GM23338 (cell line): Measurements from ENCODE around the gene VPS13A.

Experiments
- CREB1 ChIP-seq: fragments of 250-450 bp; sonication (Bioruptor Pico); IDR thresholded peaks from 2 replicates; pipeline ENCODE4 v1.5.0; 2020; ENCODE audit warnings: low read depth, mild to moderate bottlenecking, moderate library complexity
- EZH2phosphoT487 ChIP-seq: fragments of 200-600 bp; sonication (generic); IDR thresholded peaks from one replicate; pipeline ENCODE4 v1.8.1; 2018; ENCODE audit warnings: antibody characterized with exemption; ENCODE audit not compliant: unreplicated experiment
- POLR2AphosphoS5 ChIP-seq: IDR thresholded peaks from 2 replicates; pipeline ENCODE4 v1.6.1; 2016; ENCODE audit warnings: antibody characterized with exemption, low read depth
- TF ChIP-seq, protein P1 (sequence below): IDR thresholded peaks from one replicate; pipeline ENCODE4 v1.6.1; 2018; ENCODE audit warnings: antibody characterized with exemption; ENCODE audit not compliant: unreplicated experiment
- TF ChIP-seq, protein P2 (sequence below), 2 experiments: fragments of 200-600 bp in 1 of 2; sonication (generic) in 1 of 2; conservative IDR thresholded peaks; 2 replicates each; pipeline versions ENCODE4 v1.5.1 to v1.6.1; 2016 to 2017; ENCODE audit warnings: antibody characterized with exemption in 2 of 2, low read depth in 2 of 2, mild to moderate bottlenecking in 2 of 2, moderate library complexity in 1 of 2
- TF ChIP-seq, protein P3 (sequence below): IDR thresholded peaks from 2 replicates; pipeline ENCODE4 v1.6.1; 2016; ENCODE audit warnings: antibody characterized with exemption
- TF ChIP-seq, protein P4 (sequence below): fragments of 250-450 bp; sonication (Bioruptor Pico); IDR thresholded peaks from 2 replicates; pipeline ENCODE4 v1.5.0; 2020; ENCODE audit warnings: mild to moderate bottlenecking, moderate library complexity

DNA sequence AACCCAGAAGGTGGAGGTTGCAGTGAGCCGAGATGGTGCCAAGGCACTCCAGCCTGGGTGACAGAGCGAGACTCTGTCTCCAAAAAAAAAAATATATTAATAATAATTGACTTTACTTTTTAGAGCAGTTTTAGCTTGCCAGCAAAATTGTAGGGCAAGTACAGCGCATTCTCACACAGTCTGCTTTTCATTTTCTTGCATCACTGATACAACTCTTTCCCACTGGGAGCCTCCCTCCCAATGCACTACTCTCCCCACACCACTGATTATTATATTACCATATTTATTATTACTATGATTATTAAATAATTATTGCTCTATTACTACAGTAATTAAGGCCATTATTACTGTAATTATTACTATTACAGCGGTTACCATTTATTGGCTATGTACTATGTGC is 257.9 kb downstream of the VPS13A start:
- TF ChIP-seq CREB1 (no peak), POLR2AphosphoS5 (no peak), EZH2phosphoT487 (no peak)
- TF ChIP-seq, protein P1, sequence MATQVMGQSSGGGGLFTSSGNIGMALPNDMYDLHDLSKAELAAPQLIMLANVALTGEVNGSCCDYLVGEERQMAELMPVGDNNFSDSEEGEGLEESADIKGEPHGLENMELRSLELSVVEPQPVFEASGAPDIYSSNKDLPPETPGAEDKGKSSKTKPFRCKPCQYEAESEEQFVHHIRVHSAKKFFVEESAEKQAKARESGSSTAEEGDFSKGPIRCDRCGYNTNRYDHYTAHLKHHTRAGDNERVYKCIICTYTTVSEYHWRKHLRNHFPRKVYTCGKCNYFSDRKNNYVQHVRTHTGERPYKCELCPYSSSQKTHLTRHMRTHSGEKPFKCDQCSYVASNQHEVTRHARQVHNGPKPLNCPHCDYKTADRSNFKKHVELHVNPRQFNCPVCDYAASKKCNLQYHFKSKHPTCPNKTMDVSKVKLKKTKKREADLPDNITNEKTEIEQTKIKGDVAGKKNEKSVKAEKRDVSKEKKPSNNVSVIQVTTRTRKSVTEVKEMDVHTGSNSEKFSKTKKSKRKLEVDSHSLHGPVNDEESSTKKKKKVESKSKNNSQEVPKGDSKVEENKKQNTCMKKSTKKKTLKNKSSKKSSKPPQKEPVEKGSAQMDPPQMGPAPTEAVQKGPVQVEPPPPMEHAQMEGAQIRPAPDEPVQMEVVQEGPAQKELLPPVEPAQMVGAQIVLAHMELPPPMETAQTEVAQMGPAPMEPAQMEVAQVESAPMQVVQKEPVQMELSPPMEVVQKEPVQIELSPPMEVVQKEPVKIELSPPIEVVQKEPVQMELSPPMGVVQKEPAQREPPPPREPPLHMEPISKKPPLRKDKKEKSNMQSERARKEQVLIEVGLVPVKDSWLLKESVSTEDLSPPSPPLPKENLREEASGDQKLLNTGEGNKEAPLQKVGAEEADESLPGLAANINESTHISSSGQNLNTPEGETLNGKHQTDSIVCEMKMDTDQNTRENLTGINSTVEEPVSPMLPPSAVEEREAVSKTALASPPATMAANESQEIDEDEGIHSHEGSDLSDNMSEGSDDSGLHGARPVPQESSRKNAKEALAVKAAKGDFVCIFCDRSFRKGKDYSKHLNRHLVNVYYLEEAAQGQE: no peak
- TF ChIP-seq, protein P2, sequence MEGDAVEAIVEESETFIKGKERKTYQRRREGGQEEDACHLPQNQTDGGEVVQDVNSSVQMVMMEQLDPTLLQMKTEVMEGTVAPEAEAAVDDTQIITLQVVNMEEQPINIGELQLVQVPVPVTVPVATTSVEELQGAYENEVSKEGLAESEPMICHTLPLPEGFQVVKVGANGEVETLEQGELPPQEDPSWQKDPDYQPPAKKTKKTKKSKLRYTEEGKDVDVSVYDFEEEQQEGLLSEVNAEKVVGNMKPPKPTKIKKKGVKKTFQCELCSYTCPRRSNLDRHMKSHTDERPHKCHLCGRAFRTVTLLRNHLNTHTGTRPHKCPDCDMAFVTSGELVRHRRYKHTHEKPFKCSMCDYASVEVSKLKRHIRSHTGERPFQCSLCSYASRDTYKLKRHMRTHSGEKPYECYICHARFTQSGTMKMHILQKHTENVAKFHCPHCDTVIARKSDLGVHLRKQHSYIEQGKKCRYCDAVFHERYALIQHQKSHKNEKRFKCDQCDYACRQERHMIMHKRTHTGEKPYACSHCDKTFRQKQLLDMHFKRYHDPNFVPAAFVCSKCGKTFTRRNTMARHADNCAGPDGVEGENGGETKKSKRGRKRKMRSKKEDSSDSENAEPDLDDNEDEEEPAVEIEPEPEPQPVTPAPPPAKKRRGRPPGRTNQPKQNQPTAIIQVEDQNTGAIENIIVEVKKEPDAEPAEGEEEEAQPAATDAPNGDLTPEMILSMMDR (conservative IDR thresholded peaks at IDR 0.05; ENCODE audit: low read depth in 2 of 2): no peak
- TF ChIP-seq, protein P3, sequence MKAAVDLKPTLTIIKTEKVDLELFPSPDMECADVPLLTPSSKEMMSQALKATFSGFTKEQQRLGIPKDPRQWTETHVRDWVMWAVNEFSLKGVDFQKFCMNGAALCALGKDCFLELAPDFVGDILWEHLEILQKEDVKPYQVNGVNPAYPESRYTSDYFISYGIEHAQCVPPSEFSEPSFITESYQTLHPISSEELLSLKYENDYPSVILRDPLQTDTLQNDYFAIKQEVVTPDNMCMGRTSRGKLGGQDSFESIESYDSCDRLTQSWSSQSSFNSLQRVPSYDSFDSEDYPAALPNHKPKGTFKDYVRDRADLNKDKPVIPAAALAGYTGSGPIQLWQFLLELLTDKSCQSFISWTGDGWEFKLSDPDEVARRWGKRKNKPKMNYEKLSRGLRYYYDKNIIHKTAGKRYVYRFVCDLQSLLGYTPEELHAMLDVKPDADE: no peak
- TF ChIP-seq, protein P4, sequence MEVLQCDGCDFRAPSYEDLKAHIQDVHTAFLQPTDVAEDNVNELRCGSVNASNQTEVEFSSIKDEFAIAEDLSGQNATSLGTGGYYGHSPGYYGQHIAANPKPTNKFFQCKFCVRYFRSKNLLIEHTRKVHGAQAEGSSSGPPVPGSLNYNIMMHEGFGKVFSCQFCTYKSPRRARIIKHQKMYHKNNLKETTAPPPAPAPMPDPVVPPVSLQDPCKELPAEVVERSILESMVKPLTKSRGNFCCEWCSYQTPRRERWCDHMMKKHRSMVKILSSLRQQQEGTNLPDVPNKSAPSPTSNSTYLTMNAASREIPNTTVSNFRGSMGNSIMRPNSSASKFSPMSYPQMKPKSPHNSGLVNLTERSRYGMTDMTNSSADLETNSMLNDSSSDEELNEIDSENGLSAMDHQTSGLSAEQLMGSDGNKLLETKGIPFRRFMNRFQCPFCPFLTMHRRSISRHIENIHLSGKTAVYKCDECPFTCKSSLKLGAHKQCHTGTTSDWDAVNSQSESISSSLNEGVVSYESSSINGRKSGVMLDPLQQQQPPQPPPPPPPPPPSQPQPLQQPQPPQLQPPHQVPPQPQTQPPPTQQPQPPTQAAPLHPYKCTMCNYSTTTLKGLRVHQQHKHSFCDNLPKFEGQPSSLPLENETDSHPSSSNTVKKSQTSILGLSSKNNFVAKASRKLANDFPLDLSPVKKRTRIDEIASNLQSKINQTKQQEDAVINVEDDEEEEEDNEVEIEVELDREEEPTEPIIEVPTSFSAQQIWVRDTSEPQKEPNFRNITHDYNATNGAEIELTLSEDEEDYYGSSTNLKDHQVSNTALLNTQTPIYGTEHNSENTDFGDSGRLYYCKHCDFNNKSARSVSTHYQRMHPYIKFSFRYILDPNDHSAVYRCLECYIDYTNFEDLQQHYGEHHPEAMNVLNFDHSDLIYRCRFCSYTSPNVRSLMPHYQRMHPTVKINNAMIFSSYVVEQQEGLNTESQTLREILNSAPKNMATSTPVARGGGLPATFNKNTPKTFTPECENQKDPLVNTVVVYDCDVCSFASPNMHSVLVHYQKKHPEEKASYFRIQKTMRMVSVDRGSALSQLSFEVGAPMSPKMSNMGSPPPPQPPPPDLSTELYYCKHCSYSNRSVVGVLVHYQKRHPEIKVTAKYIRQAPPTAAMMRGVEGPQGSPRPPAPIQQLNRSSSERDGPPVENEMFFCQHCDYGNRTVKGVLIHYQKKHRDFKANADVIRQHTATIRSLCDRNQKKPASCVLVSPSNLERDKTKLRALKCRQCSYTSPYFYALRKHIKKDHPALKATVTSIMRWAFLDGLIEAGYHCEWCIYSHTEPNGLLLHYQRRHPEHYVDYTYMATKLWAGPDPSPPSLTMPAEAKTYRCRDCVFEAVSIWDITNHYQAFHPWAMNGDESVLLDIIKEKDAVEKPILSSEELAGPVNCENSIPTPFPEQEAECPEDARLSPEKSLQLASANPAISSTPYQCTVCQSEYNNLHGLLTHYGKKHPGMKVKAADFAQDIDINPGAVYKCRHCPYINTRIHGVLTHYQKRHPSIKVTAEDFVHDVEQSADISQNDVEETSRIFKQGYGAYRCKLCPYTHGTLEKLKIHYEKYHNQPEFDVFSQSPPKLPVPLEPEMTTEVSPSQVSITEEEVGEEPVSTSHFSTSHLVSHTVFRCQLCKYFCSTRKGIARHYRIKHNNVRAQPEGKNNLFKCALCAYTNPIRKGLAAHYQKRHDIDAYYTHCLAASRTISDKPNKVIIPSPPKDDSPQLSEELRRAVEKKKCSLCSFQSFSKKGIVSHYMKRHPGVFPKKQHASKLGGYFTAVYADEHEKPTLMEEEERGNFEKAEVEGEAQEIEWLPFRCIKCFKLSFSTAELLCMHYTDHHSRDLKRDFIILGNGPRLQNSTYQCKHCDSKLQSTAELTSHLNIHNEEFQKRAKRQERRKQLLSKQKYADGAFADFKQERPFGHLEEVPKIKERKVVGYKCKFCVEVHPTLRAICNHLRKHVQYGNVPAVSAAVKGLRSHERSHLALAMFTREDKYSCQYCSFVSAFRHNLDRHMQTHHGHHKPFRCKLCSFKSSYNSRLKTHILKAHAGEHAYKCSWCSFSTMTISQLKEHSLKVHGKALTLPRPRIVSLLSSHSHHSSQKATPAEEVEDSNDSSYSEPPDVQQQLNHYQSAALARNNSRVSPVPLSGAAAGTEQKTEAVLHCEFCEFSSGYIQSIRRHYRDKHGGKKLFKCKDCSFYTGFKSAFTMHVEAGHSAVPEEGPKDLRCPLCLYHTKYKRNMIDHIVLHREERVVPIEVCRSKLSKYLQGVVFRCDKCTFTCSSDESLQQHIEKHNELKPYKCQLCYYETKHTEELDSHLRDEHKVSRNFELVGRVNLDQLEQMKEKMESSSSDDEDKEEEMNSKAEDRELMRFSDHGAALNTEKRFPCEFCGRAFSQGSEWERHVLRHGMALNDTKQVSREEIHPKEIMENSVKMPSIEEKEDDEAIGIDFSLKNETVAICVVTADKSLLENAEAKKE (CRISPR knock-in tag): no peak
